Right lobe of liver (tissue), 4 donors: Measurements from ENCODE around the gene RPA1.

ENCODE experiments used
- POLR2A ChIP-seq: fragments of 450-650 bp; IDR thresholded peaks from one replicate; pipeline ENCODE4 v1.6.1; 2017; ENCODE audit warnings: antibody characterized with exemption, mild to moderate bottlenecking
- TF ChIP-seq, protein P1 (sequence below), 4 donors: fragments of 200-600 bp in 3 of 4; fragments of 450-650 bp in 1 of 4; IDR thresholded peaks; one replicate each; pipeline versions ENCODE4 v1.5.1 to v1.8.0; 2016 to 2022; ENCODE audit warnings: antibody characterized with exemption in 4 of 4, mild to moderate bottlenecking in 2 of 4
- donor health status: DM: no; HTN: no; CAD: no.
- donor health status: DM: no; HTN: no; CAD: no.
- donor health status: DM: no; HTN: yes; CAD: no.

DNA sequence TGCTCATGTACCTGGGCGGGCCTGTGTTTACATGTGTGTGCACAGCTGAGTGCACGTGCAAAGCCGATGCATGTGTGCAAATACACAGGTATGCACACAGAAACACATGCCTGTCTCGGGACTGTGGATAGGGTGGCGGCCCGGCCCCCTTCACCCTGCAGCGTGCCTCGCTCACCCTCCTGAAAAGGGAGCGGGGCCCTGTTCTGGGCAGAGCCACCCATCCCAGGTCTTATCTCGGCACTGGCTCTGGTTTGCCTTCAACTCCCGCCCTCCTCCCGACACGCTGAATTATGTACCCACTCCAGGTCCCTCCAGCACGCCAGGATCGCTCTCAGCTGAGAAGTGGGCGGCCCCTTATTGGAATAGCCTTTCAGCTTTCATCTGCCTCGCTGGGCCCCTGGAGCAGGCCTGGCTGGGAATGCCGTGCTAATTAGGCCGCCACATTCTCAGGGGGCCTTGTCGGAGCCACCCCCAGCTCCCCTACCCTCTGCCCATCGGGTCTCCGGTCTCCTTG lies 117.5 kb downstream of the RPA1 start:
- no peak for TF ChIP-seq POLR2A
- TF ChIP-seq, protein P1, sequence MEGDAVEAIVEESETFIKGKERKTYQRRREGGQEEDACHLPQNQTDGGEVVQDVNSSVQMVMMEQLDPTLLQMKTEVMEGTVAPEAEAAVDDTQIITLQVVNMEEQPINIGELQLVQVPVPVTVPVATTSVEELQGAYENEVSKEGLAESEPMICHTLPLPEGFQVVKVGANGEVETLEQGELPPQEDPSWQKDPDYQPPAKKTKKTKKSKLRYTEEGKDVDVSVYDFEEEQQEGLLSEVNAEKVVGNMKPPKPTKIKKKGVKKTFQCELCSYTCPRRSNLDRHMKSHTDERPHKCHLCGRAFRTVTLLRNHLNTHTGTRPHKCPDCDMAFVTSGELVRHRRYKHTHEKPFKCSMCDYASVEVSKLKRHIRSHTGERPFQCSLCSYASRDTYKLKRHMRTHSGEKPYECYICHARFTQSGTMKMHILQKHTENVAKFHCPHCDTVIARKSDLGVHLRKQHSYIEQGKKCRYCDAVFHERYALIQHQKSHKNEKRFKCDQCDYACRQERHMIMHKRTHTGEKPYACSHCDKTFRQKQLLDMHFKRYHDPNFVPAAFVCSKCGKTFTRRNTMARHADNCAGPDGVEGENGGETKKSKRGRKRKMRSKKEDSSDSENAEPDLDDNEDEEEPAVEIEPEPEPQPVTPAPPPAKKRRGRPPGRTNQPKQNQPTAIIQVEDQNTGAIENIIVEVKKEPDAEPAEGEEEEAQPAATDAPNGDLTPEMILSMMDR (IDR thresholded peaks at IDR 0.05), result no peak
